ENCODE data around the gene PLEKHM3.
"Not testable (repeated sequence)": the region's sequence is repeated elsewhere in the genome, so short reads cannot be mapped to it uniquely, and the experiment has no call there.

PLEKHM3 gene

DNA sequence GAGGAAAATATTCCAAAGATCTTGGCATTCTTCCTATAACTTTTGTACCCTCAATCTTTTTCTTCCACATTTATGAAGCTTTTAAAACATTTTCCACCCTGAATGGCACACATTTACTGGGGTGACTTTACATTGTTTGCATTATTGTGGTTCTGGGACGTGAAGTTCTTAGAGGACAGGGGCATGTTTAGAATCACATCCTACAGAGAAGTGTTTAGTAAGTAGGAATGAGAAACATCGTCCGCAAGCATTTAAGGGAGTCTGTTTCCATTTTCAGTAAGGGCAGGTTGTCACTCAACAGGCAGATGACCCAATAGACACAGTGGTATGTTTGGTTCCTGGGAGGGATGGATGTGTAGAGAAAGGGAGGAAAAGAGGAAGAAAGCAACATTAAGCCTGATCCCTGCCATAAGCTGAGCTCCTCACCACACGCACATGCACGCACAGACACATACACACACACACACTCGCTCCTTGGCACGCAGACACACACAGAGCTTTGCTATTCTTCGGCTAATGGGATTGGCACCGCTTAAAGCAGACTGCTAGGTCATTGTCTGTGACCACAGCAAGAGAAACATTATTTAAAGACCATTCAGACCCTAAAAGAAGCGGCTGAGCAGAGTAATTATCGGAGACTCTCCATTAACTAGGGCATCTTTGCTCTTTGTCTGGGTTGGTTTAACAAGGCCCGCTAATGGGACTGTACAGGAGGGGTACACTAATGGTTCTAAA lies 14.2 kb upstream of the PLEKHM3 start:
- DNase-seq (ENCODE audit: insufficient read length, low spot score) (no peak), FAIRE-seq (no peak)

DNA sequence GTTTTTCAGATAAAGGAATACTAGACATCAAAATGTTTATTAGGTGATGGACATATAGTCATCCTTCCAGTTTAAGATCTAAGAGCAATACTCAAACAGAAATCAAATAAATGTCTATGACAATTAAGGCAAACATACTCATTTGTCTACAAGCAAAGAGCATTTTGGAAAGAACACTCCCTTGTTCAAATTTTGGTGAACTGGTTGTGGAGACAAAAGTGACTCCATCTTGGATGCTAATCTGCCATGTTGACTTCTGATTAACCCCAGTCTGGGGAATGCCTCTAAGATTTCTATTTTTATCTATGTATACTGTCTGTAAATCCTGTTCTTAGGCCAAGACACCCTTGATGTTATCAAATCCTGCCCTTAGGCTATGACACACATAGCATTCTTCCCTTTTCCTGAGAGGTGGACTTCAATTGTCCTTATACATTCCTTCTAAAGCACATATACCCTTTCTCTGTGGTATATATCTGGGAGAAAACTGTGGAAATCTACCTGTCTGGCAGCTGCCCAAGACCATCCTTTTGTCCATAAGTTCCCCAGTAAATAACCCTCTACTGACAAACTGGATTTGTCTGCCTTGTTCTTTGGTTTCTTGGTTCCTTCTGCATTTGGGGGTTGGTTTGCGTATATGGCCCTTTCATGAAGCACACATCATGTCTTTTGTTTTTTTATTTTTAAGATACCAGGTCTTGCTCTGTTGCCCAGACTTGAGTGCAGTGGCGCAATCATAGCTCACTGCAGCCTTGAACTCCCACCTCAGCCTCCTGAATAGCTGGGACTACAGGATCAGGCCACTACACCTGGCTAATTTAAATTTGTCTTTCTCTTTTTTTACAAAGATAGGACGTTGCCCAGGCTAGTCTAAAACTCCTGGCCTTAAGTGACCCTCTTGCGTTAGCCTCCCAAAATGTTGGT lies 12.5 kb upstream of the PLEKHM3 start:
- no peak for FAIRE-seq

DNA sequence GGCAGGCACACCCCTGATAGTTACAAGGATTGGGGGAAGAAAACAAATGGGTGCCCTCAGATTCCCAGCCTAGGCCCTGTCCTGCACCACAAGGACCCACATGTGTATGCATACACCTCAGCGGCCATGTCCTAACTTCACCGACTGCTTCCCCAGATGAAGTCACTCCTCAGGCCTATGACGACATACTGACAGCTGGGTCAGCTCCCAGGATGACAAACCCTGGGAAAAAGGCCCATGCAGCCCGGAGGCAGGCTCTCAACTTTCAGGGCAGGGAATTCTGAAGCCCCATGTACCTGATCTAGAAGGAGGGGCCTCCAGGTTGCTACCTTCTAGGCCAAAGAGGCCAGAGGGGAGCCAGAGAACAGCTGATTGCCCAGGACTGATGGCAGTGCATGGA lies 11.0 kb upstream of the PLEKHM3 start:
- DNase-seq (ENCODE audit: insufficient read length, low spot score) (no peak), FAIRE-seq (no peak)

More for the DNA sequence above, 12.5 kb upstream of the PLEKHM3 start:
- DNase-seq (ENCODE audit: insufficient read length, low spot score) = no peak

DNA sequence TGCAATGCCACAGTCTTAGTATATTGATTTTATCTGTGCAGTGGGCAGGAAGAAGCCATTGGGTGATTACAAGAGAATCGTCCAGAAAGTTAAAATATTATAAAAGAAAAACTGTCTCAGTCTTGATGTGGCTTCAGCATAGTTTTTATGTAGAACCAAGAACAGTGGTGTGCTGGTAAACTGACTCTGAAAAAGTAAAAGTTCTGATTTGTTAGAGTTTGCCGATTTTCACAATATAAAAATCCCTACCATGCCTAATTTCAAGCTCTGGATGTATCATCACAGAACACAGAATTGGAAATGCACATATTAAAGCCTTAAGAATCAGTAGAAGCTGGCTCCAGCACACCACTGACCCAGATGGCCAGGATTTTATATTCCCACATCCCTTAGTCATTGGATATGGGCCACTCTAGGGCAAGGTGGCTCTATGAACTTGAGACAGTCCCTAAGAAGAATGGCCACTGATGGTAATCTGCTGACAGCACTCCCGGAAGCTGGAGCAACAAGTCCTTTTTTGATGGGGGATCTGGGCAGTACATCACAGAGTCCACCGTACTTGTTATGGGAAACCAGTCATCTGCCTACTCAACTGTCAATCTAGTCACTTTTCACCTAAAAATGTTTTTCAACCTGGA lies 9.3 kb upstream of the PLEKHM3 start:
- no peak for FAIRE-seq

DNA sequence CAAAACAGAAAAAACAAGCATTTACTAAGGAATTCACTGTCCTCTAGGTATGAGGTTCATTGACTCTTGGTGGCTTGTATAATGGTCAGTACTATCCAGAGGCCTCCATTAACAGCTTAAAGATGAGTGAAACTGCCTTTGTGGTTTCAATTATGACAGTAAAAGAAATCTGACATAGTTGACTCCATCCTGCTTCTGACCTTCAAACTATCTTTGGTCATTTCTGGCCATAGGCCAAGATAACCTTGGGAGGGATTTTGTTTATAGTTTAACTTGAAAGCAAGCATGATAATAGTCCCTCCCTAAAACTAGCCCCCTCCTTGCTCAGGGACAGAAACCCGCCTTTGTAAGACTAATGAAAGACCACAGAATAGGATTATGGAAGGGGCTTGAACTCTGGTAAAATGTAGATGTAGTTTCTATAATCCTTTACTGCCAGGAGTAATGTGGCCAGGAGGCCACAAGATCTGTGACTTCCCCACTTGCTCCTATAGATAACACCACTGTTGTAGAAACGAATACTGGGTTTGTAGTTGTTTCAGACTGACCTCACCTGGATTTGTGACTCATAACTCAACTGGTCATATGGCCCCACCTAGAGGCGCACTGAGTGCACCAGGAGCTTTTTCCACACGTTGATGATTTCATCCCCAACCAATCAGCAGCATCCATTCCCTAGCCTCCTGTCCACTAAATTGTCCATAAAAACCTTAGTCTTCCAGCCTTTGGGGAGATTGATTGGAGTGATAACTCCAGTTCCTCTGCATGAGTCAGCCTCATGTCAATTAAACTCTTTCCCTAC lies 8.6 kb upstream of the PLEKHM3 start:
- DNase-seq (ENCODE audit: insufficient read length, low spot score) (no peak), FAIRE-seq (peak; percentile 90)

More for the DNA sequence above, 9.3 kb upstream of the PLEKHM3 start:
- no peak for DNase-seq (ENCODE audit: insufficient read length, low spot score)

DNA sequence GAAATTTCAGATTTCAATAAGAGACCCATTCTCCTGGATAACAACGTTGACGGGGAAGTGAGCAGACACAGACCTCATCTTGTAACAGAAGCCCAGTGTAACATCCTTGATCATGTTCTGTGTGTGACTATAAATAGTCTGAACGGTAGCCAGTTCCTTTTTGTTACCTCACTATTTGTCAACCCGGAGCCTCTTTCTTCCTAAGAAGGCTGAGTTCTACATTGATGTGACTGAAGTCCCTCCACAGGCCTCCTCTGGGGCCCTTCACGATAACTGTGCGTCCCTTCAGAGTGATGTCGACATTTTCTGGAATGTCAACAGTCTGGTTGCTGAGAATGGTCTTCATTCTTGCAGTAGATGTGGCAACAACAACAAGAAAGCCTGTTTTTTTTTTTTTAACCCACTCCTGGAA lies 6.3 kb upstream of the PLEKHM3 start:
- DNase-seq (ENCODE audit: insufficient read length, low spot score) = no peak
- no peak for FAIRE-seq

DNA sequence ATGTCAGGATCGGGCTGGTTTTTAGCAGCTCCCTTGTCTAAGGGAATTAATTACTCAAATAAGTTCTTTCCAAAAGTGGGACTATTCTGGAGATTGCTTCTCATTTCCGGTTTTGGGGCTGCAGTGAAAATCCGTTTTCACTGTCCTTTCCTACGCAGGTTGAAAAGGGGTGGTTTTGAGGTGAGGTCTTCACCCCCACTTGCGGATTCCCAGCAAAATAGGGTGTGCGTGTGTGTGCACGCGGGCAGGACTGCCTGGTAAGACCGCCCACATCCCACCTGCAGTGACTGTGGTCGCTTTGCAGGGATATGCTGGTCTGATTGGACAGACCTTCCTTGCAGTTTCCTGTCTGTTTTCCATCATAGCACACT lies 472 bp upstream of the PLEKHM3 start:
- DNase-seq (ENCODE audit: insufficient read length, low spot score) = no peak
- peak; percentile 81 for FAIRE-seq

DNA sequence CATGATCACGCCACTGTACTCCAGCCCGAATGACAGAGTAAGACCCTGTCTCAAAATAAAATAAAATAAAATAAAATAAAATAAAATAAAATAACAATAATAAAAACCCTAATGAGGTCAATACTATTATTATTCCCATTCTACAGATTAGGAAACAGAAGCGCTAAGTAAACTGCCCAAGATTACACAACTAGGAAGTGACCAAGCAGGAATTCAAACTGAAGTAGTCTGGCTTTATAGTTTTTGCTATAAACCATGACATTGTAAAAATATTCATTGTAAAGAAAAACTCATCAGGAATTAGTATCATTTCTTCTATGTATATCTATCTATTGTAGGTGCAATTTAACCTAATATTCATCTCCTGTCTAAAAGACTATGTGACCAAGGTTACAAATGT lies 1.2 kb downstream of the PLEKHM3 start:
- DNase-seq (ENCODE audit: insufficient read length, low spot score) = no peak
- no peak for FAIRE-seq

DNA sequence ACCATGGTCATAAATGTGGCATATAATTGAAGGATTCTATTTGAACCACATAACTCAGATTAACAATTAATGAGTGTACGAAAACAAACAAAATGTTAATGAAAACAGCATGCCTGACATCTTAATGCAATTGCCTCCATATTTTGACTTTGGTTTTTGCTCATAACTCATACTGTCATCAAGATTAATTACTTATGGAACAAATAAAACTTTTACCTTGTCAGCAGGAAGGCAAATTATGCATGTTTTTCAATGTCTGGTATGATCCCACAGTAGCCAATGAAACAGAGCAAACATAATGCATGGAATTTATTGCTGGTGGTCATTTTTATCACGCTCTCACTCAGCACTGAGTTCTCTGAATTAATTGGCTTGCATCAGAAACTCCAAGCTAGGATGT lies 5.1 kb downstream of the PLEKHM3 start:
- DNase-seq (ENCODE audit: insufficient read length, low spot score) (no peak), FAIRE-seq (no peak)

DNA sequence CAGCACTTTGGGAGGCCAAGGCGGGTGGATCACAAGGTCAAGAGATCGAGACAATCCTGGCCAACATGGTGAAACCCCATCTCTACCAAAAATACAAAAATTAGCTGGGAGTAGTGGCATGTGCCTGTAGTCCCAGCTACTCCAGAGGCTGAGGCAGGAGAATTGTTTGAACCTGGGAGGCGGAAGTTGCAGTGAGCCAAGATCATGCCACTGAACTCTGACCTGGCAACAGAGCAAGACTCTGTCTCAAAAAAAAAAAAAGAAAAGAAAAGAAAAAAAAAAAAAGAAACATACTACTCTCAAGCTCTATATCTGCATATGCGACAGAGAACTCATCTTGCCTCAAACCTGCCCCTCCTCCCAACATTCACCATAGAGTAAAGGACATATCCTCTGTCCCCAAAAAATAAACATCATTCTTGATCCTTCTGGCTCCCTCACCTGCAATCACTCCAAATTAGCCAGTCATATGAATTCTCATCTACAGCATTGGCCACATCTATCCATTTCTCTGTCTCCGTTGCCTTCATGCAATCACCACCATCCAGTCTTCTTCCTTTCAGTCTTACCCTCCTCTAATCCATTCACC lies 7.1 kb downstream of the PLEKHM3 start:
- not testable (repeated sequence) for FAIRE-seq; DNase-seq (ENCODE audit: insufficient read length, low spot score)

DNA sequence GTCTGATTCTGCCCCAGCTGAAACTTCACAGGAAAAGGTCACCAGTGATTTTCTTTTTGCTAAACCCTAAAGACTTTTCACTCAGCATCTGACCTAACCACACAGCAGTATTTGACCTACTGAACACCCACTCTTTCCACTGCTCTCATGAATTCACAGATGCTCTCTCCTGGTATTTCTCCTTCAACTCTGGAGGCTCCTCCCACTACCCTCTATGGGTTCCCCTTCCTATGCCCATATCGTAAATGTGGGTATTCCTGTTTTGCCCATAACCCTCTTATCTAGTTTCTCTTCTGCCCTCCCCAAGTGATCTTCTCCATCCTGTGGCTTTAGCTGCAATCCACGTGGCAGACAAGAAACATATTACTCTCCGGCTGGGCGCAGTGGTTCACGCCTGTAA lies 7.6 kb downstream of the PLEKHM3 start:
- DNase-seq (ENCODE audit: insufficient read length, low spot score) (no peak), FAIRE-seq (no peak)

DNA sequence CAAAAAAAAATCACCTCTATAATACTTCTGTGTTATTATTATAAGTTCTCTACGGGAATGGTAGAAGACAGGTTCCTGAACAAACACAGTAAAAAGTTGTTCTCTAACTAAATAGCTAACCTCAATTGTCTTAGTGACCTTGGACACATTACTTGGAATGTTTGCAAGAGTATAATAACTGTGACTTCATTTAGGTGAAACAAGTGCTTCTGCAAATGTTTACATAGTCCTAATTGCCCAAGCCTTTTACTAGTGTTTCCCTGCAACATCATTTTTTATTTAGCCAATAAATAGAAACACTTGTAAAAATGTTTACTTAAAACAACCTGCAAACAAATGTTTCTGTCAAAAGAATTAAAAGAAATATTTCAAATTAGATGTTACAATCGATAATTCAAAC lies 9.9 kb downstream of the PLEKHM3 start:
- DNase-seq (ENCODE audit: insufficient read length, low spot score) (no peak), FAIRE-seq (no peak)

DNA sequence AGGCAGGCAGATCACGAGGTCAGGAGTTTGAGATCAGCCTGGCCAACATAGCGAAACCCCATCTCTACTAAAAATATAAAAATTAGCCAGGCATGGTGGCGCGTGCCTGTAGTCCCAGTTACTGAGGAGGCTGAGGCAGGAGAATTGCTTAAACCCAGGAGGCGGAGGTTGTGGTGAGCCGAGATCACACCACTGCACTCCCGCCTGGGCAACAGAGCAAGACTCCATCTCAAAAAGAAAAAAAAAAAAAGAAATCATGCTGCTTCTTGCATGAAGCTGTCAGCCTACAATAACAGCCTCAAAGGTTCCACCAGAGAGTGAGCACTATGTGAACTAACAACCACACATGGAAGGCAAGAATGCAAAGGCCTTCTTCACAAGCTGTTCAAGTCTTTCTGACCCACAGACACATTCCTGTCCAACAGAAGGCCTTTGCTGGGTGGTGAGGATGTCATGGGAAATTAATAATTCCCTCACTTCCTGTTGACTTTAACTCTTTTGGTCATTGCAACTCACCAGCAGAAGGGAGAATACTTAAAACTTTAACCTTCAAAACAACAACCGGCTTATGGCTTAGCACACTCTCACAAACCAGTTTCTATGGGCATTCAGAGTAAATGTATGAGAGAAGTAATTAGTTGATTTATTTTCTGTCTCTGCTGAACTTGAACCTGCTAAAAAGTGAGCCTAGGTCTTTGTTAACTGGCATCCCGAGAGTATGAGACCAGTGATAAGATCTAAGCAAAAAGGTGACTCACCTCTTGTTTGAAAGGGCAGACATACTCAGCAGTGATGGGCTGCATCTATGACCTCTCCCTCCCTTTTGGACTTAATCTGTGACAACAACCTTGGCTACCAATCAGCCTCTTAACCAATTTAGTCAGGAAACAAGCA lies 11.8 kb downstream of the PLEKHM3 start:
- DNase-seq (ENCODE audit: insufficient read length, low spot score) (no peak), FAIRE-seq (no peak)

DNA sequence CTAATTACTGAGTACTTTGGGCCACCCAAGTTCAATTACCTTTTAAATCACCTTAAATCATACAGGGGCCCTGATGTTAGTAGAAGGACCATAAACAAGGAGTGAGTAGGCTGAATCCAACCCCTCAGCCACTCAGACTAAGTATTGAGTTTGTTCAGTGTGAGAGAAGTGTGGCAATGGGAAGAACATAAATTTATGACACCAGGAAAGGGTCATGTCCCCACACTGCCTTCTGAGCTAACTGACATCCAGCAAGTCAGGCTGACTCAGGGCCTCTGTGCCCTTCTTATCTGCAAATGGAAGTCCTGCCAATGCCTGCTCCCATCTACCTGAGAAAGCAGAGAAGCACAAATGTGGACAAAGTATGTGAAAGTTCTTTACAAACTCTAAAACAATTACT lies 12.9 kb downstream of the PLEKHM3 start:
- FAIRE-seq (no peak), DNase-seq (ENCODE audit: insufficient read length, low spot score) (no peak)

DNA sequence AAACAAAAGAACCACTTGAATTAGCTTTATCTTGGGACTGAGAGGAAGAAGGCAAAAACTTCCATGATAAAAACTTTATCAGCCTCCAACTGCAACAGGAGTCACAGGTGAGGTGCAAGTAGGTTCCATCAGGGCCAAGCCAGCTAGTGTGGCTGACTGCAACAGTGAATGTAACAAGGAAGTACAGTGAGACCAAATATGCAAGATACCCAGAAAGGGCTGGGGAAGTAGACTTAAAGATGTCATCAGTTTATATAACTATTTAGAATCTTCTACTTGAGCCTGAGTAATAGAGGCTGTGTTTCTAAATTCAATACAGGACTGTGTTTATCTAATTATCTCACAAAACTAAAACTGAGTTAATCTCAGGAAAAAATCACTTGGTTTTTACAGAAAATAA lies 14.8 kb downstream of the PLEKHM3 start:
- DNase-seq (ENCODE audit: insufficient read length, low spot score) = no peak
- FAIRE-seq = no peak

DNA sequence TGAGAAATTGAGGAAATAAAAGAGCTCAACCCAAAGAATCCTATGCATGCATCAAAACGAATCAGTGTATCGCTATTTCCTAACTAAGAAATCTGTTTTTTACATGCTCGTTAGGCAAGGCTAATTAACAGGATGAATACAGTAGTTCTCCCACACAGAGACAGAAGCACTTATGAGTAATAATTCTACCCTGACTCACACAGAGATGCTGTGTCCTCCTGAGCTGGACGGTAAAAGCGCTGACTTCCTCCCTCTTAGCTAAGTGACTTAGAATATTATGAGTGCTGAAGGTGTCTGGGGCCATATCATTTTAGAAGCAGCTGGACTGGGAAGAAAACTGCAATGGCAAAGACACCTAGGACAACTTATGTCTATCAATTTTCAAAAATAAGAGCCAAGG lies 18.5 kb downstream of the PLEKHM3 start:
- no peak for FAIRE-seq
- DNase-seq (ENCODE audit: insufficient read length, low spot score) = no peak

DNA sequence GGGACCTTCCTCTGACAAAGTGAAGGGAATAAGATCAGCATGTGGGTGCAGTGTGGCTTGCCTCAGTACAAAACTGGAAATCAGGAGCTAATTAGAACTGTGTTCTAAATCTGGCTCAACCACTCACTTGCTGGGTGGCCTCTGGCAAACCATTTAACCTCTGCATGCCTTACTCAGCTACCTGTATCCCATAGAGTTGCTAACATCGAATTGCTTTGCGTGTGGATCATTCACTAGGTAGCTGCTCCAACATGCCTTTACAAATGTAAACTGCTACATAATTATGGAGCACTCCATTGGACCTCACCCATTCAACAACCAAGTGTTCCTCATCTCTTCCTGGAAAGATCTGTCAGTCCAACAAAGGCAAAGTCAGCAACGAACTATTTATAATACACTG lies 19.0 kb downstream of the PLEKHM3 start:
- DNase-seq (ENCODE audit: insufficient read length, low spot score) = no peak
- no peak for FAIRE-seq

DNA sequence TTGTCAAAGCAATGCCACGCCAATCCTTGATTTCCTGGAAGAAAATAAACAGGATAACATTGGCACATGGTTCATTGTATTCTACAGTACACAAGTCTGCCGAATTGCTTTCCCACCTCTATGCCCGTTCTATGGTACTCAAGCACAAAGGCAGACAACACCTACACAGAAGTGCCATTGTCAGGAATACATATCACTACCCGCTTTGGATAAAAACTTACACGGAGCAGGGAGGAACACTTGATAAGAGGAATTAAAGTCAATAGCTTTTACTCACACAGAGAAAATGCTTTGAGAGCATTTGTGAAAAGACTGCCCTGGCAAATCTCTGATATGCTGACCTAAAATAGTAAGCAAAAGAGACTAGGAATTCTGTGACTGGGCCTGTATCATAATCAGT lies 23.4 kb downstream of the PLEKHM3 start:
- no peak for DNase-seq (ENCODE audit: insufficient read length, low spot score)
- FAIRE-seq = no peak

DNA sequence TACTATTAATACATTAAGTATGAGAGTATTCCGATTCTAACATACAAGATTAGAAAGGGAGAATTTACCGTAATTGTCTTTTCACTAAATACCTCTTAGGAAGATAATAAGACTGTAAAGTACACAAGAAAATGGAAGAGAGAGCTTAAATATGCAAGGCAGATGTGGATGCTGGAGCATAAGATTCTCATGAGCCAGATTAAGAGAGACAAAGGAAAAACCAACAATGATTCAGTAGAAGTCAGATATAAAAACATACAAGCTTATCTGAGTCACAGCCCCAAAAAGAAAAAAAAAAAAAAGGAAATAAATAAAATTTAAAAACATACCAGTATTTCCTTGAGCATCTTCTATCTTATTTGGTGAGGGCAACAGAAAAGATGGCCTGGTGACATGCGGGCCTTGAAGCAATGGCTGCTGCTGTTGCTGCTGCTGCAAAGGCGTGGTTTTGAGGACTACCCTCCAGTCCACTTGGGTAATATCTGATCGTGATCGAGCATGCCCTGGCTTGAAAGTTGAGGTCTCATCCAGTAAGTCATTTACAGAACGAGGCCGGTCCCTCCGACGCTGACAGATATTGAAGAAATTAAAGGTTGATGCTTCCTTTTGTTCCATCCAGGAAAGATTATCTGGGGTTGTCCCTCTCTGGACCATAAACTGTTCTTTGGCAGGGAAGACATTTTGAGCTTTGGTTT lies 24.5 kb downstream of the PLEKHM3 start:
- FAIRE-seq = no peak
- no peak for DNase-seq (ENCODE audit: insufficient read length, low spot score)

All from GM19239 (cell line).